ENCODE measurements around the gene DDOST. TPM values are rescaled to one million over a fixed set of nuclear protein-coding genes. Genes with fewer than 3 reads are reported as not detected.
"Not testable (repeated sequence)": the region's sequence is repeated elsewhere in the genome, so short reads cannot be mapped to it uniquely, and the experiment has no call there.

DDOST gene
- total RNA-seq, 2 donors from 2014 or later: 138 to 160 TPM

GRCh38 chr1:20678599-20678998 is 17.4 kb upstream of the DDOST start:
- ATAC-seq (ENCODE audit: insufficient number of reproducible peaks, low FRiP score, low read depth) (no peak), DNase-seq (ENCODE audit: low spot score) (no peak)
- no peak overlapping the region for H3K4me3 ChIP-seq
- H3K27ac ChIP-seq: no peak overlapping the region
- no peaks in the 10 kb centered on the region for H3K9me3 ChIP-seq
- TF ChIP-seq CTCF (IDR thresholded peaks at IDR 0.05): no peak
- H3K27me3 ChIP-seq (replicated peaks; ENCODE audit: insufficient read depth): no peaks in the 10 kb centered on the region
- H3K36me3 ChIP-seq: no peaks in the 10 kb centered on the region
- no peaks in the 10 kb centered on the region for H3K4me1 ChIP-seq (ENCODE audit: control insufficient read depth in 1 of 2, low read depth in 2 of 2)

- H3K4me1 ChIP-seq (ENCODE audit: control insufficient read depth in 1 of 2, low read depth in 2 of 2); H3K27ac ChIP-seq; H3K36me3 ChIP-seq; H3K27me3 ChIP-seq (replicated peaks; ENCODE audit: insufficient read depth); DNase-seq (ENCODE audit: low spot score); H3K4me3 ChIP-seq; ATAC-seq (ENCODE audit: insufficient number of reproducible peaks, low FRiP score, low read depth); H3K9me3 ChIP-seq: not testable (repeated sequence)
These were observed 12.5 kb upstream of the DDOST start for GRCh38 chr1:20673626-20674025.

GRCh38 chr1:20672265-20672632 is 11.1 kb upstream of the DDOST start:
- ATAC-seq (ENCODE audit: insufficient number of reproducible peaks, low FRiP score, low read depth): no peak

GRCh38 chr1:20670936-20671335 is 9.8 kb upstream of the DDOST start:
- DNase-seq (ENCODE audit: low spot score) (no peak), ATAC-seq (ENCODE audit: insufficient number of reproducible peaks, low FRiP score, low read depth) (no peak)
- no peaks in the 10 kb centered on the region for H3K4me1 ChIP-seq (ENCODE audit: control insufficient read depth in 1 of 2, low read depth in 2 of 2)
- no peak for TF ChIP-seq CTCF (IDR thresholded peaks at IDR 0.05)
- H3K27me3 ChIP-seq (replicated peaks; ENCODE audit: insufficient read depth): no peaks in the 10 kb centered on the region
- H3K36me3 ChIP-seq: no peaks in the 10 kb centered on the region
- H3K4me3 ChIP-seq: no peak overlapping the region
- H3K27ac ChIP-seq: no peak overlapping the region
- H3K9me3 ChIP-seq: no peaks in the 10 kb centered on the region

More at GRCh38 chr1:20672265-20672632, 11.1 kb upstream of the DDOST start:
- Histone ChIP-seq H3K27me3 (replicated peaks; ENCODE audit: insufficient read depth) (no peaks in the 10 kb centered on the region), H3K9me3 (no peaks in the 10 kb centered on the region), H3K36me3 (no peaks in the 10 kb centered on the region), H3K27ac (no peak overlapping the region), H3K4me1 (ENCODE audit: control insufficient read depth in 1 of 2, low read depth in 2 of 2) (no peaks in the 10 kb centered on the region), H3K4me3 (no peak overlapping the region)
- TF ChIP-seq CTCF (IDR thresholded peaks at IDR 0.05): no peak
- no peak for DNase-seq (ENCODE audit: low spot score)

GRCh38 chr1:20668581-20668980 is 7.4 kb upstream of the DDOST start:
- ATAC-seq (ENCODE audit: insufficient number of reproducible peaks, low FRiP score, low read depth): no peak
- no peaks in the 10 kb centered on the region for H3K27me3 ChIP-seq (replicated peaks; ENCODE audit: insufficient read depth)
- DNase-seq (ENCODE audit: low spot score): no peak
- no peak for TF ChIP-seq CTCF (IDR thresholded peaks at IDR 0.05)
- H3K4me1 ChIP-seq (ENCODE audit: control insufficient read depth in 1 of 2, low read depth in 2 of 2): no peaks in the 10 kb centered on the region
- no peaks in the 10 kb centered on the region for H3K9me3 ChIP-seq
- H3K27ac ChIP-seq: no peak overlapping the region
- H3K4me3 ChIP-seq: no peak overlapping the region
- no peaks in the 10 kb centered on the region for H3K36me3 ChIP-seq

- ATAC-seq (ENCODE audit: insufficient number of reproducible peaks, low FRiP score, low read depth): no peak
- no peak overlapping the region for H3K27ac ChIP-seq
- no peak for DNase-seq (ENCODE audit: low spot score)
- TF ChIP-seq CTCF (IDR thresholded peaks at IDR 0.05): no peak
- H3K36me3 ChIP-seq: no peaks in the 10 kb centered on the region
- no peaks in the 10 kb centered on the region for H3K27me3 ChIP-seq (replicated peaks; ENCODE audit: insufficient read depth)
- no peaks in the 10 kb centered on the region for H3K9me3 ChIP-seq
- no peak overlapping the region for H3K4me3 ChIP-seq
- peaks cover 0 to 8% of the 10 kb centered on the region in 2 donors for H3K4me1 ChIP-seq (ENCODE audit: control insufficient read depth in 1 of 2, low read depth in 2 of 2)
These were observed 5.6 kb upstream of the DDOST start for GRCh38 chr1:20666804-20667203.
